ENCODE results near the gene IFT172.

IFT172 gene

DNA sequence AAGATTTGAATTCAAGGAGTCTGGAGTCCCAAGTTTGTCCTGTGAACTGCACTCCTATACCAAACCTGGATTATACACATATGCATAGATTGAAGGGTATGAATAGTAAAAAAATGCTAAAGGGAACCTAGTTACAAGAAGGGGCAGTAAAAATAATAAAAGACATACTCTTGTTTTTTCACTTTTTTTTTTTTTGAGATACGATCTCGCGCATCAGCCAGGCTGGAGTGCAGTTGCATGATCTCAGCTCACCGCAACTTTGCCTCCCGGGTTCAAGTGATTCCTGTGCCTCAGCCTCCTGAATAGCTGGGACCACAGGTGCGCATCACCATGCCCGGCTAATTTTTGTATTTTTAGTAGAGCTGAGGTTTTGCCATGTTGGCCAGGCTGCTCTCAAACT is 25.1 kb downstream of the IFT172 start:
- no peak for TF ChIP-seq CTCF (IDR thresholded peaks at IDR 0.05; ENCODE audit: insufficient read depth, low read length)
- TF ChIP-seq SPI1 (IDR thresholded peaks at IDR 0.05; ENCODE audit: borderline replicate concordance, low read depth) = no peak
- no peak for TF ChIP-seq REST (IDR thresholded peaks at IDR 0.05; ENCODE audit: insufficient replicate concordance, low read depth)
- TF ChIP-seq GABPA (IDR thresholded peaks at IDR 0.05; ENCODE audit: low read depth) = no peak
- no peak for TF ChIP-seq POLR2AphosphoS5 (IDR thresholded peaks at IDR 0.05; ENCODE audit: low read depth)
- no peak for DNase-seq (ENCODE audit: low read depth in 1 of 2, low spot score in 1 of 2)
- Histone ChIP-seq H3K27me3 (ENCODE audit: insufficient read depth, poor library complexity, severe bottlenecking) (no peaks in the 10 kb centered on the region), H3K27ac (replicated peaks) (no peak overlapping the region), H3K4me3 (replicated peaks; ENCODE audit: insufficient read depth, low read length) (no peak overlapping the region)

DNA sequence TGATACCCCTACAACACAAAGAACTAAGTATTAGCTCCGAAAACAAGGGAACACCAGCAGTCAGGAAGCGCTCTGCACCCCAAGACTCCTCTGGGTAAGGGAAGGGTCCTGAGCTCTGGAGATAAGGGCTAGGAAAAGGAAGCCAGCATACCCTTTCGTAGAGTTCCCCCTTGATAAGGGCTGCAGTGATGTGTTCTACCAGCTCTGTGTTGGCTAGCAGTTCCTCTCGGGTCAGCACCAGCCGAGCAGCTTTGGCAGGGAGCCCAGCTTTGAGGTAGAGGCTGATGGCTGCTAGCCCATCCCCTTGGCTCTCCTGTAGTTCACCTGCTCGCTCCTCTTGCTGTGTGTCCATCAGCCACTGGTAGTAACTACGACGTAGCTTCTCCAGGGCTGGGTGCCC is 28.4 kb downstream of the IFT172 start:
- Histone ChIP-seq H3K4me3 (replicated peaks; ENCODE audit: insufficient read depth, low read length) (no peak overlapping the region), H3K27ac (replicated peaks) (no peak overlapping the region), H3K27me3 (ENCODE audit: insufficient read depth, poor library complexity, severe bottlenecking) (no peaks in the 10 kb centered on the region)
- TF ChIP-seq GABPA (IDR thresholded peaks at IDR 0.05; ENCODE audit: low read depth) = no peak
- TF ChIP-seq CTCF (IDR thresholded peaks at IDR 0.05; ENCODE audit: insufficient read depth, low read length) = no peak
- TF ChIP-seq POLR2AphosphoS5 (IDR thresholded peaks at IDR 0.05; ENCODE audit: low read depth) = no peak
- no peak for TF ChIP-seq SPI1 (IDR thresholded peaks at IDR 0.05; ENCODE audit: borderline replicate concordance, low read depth)
- no peak for TF ChIP-seq REST (IDR thresholded peaks at IDR 0.05; ENCODE audit: insufficient replicate concordance, low read depth)
- no peak for DNase-seq (ENCODE audit: low read depth in 1 of 2, low spot score in 1 of 2)

DNA sequence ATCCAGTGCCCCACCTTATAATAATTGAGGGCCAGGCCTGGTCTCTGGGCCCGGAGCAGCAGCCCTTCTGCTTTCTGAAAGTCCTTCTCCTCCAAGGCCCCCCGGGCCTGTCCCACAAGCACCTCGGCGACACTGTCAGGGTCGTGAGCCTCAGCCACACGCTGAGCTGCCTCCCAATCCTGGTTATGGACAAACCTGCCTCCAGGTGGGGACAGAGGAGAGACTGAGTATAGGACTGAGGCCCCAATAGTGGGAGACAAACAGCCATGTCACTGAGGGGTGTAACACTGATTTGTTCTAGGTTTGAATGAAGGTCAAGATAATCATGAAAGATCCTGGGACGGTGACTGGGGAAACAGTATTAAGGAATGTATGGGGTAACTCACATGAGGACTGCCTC is 35.6 kb downstream of the IFT172 start:
- Histone ChIP-seq H3K27ac (replicated peaks) (no peak overlapping the region), H3K4me3 (replicated peaks; ENCODE audit: insufficient read depth, low read length) (no peak overlapping the region), H3K27me3 (ENCODE audit: insufficient read depth, poor library complexity, severe bottlenecking) (no peaks in the 10 kb centered on the region)
- TF ChIP-seq GABPA (IDR thresholded peaks at IDR 0.05; ENCODE audit: low read depth) (no peak), SPI1 (IDR thresholded peaks at IDR 0.05; ENCODE audit: borderline replicate concordance, low read depth) (no peak), CTCF (IDR thresholded peaks at IDR 0.05; ENCODE audit: insufficient read depth, low read length) (no peak), REST (IDR thresholded peaks at IDR 0.05; ENCODE audit: insufficient replicate concordance, low read depth) (no peak), POLR2AphosphoS5 (IDR thresholded peaks at IDR 0.05; ENCODE audit: low read depth) (no peak)
- DNase-seq (ENCODE audit: low read depth in 1 of 2, low spot score in 1 of 2) = no peak
